GM19397 (cell line): ENCODE measurements around the gene LPAR3.

ENCODE experiments used
- ATAC-seq: cut with Tn5 transposase; IDR thresholded peaks from one replicate; pipeline ENCODE4 v1.9.1; 2021; ENCODE audit warnings: mild to moderate bottlenecking, moderate library complexity; ENCODE audit not compliant: unreplicated experiment

Gene LPAR3

DNA sequence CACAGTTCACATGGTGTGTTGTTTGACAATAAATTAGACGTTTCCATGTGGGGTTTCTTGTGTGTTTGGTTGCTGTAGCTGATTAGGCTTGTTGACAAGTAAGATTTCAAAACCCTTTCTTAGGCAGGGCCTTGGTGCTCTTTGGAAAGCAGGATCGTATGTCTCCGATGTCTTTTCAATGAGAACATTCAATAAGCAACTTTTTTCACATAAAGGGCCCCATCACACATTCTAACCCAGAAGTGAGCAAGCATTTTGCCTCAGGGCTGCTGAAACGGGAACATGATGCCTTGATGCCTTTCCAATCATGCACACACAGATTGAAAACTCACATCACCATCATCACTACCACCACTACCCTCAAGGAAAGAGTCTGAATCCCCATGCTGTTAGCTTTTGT, 33.1 kb downstream of the LPAR3 start:
- ATAC-seq = no peak

DNA sequence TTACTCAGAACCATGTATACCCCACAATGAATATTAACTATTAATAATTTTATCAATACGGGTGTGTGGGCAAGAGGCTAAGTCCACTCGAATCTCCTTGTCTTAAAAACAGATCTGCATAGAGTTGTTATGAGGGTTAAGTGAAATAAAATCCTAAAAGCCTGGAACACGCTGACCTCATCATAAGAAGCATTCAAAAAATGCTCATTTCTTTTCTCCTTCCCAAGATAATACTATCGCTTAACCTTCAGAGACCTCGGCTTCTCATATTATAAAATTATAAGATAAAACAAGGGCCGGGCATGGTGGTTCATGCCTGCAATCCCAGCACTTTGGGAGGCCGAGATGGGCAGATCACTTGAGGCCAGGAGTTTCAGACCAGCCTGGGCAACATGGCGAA, 35.1 kb downstream of the LPAR3 start:
- no peak for ATAC-seq

DNA sequence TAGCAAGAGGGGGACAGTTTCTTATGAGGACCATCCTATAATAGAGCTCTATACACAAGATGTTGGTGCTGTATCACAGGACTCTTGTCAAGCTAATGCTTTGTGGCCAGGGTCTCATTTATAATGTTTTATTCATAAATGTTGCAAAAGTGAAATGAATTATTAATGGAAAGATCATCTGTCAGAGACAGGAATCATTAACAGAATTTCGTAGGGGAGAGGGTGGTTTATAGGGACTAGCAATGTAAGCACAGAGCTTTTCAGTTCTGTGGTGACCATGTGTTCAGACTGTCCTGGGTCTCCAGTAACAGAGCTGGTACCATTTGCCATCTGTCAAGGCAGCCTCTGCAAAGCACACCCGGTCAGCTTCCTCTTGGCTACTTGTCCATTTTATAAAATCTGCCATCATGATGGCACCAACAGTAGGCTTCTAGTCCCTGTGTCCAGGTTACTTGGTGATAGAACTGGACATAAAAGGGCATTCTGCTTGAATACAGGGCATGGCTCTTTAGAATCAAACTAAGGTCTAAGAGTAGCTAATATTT, 36.2 kb downstream of the LPAR3 start:
- ATAC-seq = no peak

DNA sequence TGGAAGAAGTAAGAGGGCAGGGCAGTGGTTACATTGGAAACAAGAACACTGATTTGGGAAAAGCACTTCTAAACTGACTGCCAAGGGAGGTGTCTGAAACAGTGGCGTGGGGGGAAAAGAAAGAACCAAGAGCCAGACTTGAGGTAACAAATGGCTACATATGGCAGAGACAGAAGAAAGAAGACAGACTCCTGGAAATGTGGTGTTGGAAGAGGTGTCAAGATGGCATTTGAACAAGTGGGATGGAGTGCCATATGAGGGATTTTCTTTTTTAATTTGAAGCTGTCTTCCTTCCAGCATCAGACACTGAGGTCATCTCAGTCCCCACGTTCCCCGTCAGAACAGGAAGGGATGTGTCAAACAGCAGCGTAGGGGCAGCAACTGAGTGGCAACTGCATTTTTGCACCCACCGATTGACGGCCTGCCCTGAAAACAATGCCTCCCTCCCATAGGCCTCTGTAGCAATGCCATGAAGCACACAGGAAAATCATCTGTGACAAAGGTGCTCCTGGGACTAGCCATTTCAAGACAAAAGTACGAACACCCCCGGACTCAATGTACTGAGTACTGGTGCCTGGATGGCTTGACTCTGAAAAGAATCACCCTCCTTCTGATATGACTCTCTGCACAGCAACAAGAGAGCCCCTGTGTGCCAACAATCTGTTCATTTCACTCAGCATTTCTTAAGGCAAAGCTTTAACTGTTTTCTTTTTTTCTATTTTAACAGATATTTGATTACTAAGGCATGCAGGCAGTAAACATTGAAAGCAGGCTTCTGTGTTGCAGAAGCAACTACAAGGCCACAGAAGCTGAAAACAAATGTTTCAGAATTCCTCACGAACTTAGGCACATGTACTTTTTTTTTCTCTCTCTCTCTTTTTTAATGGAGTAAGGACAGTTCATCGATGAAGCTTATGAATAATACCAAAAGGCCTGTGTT, 37.0 kb downstream of the LPAR3 start:
- no peak for ATAC-seq

DNA sequence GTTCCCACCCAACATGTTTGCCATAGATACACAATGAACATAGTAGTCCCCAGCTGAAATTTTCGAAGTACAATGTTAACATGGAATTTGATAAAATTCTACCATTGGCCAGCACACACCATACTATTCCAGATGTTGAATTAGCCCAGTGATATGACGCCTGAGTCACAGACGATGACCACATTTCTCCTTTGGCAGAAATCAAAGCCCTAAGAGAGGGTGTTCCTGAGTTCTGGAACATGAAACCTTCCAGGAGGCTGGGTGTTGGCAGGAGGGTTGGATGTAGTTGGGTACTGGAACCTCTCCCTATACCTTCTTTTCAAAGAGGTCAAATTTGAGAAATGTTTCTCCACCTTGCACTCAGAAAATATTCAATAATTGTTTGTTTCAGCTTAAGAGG, 37.8 kb downstream of the LPAR3 start:
- ATAC-seq = no peak

DNA sequence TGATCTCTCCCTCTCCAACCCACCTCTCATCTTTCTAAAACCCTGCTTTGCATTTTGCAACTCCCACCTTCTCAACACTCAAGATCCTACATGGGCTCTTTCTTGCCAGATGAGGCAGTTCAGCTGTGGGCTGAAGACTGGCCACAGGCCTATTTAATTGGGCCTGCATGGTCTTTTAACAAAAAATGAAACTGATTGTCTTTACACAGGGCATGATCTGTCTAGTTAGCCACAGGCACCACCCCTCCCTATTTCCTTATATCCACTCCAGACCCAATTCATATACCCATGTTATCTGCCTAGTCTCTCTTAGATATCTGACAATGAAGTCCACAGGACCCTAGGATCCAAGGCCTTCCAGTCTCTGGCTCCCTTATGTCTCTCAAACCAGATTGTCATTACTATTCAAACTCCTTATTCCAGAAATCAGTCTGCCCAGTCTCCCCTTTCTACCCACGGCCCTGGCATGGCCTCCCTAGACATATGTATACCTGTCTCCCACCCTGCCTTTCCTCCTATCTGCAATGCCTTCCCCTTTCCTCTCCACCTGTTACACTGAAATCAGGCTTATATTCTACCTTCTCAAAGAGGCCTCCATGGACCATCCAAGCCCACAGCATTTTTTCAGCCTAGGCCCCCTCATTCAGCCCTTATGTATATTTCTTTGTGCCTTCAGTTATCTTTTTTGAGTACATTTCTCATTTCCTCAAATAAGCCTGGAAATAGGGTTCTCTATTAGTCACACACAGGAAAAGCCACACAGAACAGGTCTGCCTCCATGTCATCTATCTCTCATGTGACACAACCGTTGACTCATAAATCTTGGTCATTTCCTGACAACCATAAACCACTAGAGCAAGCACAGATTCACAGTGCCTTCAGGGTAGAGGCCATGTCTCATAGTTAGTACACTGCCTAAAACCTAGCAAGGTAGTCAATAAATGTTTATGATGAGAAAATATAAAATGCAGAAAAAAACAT, 39.0 kb downstream of the LPAR3 start:
- peak; percentile 85 for ATAC-seq

DNA sequence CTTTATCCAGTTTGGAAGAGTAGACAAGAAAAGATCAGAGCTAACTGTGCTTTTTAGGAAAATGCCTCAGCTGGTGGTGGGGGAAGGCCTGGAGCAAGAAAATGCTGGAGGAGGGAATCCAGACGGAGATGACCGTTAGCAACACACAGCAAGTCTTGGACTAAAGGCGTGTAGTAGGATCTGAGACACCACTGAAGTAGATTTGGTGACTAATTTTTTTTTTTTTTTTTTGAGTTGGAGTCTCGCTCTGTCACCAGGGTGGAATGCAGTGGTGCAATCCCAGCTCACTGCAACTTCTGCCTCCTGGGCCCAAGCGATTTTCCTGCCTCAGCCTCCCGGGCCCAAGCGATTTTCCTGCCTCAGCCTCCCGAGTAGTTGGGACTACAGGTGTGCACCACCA, 41.2 kb downstream of the LPAR3 start:
- no peak for ATAC-seq

DNA sequence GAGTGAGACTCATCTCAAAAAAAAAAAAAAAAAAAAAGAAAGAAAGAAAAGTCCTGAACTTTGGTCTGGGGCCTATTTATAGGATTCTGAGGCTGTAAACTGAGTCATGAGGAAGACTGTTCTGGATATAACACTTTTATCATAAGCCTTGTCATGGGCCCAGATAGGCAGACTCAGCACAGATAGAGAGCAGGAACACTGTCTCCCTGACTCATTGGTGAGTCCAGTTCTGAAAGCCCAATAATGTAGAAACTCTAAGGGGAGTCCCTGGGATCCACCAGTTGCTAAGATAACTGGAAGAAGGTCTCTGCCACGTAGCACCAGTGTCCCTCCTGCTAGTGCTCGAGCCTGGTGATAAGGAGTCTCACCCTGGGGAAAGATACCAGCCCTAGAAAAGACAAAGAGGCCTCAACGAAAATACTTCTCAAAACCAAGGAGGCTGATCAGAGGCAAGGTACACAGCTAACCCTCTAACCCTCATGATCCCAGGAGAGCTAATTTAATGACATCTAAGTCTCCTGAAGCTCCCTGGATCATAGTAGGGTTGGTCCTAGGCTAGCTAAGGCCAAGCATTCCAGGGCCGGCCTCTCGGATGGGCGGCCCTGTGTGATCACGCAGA, 43.5 kb downstream of the LPAR3 start:
- ATAC-seq = no peak

DNA sequence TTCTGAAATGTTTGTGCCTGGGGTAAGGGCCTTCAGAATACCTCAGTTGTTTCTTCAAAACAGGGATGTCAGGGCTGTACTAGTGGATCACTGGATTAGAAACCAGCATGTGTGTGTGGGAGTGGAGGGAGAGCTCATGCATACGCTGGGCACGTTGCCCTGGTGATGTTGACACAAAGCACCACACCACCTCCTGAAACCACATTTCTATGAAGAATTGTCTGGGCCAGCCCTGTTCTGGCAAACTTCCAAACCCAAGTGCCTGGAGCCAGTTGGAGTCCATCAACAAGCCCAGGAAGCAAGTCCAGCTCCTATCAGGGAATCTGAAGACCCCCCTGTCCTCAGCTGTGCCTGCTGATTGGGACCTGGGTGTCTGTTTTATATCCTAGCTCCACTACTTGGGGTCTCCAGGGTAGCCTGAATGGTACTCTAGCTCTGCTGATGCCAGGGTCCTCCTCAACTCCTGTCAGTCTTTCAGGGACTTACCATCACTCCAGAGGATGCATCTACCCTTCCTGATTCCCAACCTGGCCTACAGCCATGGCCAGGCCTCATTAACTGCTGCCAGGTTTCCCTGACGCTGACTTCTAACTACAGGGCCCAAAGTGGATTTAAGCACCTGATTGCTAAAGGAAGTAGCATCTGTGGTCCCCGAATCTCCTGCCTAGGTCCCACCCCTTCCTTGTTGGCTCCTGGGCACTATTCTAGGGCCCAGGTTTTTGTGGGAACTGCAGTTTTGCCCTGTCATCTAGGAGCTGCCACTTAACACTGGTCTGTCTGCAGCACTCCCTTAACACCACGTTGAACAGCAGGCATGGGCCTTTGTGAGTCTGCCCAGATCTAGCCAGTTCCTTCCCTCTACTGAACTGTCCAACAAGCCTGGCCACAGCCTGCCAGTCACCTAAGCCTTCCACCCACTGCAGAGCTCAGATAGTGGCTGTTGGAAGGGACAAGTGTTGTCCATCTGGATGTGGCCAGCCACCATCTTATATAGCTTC, 45.5 kb downstream of the LPAR3 start:
- no peak for ATAC-seq

DNA sequence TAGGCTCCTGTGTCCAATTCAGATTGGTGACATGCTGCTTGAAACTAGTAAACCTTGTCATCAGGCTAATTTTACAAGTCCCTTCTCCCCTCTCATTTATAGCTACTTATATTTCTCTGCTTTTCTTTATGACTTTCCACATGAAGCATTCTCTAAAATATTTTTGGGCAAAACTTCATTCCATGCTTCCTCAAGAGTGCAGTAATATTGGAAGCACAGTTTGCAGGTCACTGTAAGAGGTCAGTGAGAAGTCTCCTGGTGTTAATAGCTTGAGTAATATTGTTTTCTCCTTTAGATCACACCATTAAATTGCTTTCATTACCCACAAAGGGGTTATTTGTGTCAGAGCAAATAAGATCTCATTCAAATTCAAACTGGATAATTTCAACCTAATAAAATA, 46.6 kb downstream of the LPAR3 start:
- ATAC-seq = no peak

DNA sequence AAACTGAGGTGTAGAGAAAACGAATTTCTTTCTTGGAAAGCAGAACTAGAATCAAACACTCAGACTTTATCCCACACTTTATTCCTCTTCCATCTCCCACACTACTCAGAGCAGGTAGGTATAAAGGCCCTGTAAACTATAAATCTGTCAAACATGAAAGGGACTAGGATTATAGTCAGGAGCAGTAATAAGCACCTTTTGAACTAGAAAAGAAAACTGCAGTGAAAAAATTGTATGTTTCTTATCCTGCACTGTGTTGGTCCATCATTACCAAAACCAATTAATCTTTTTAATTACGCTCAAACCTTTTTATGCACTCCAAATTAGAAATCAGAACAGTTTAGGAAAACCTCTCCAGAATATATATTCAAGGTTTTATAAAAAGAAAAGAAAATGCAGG, 47.6 kb downstream of the LPAR3 start:
- no peak for ATAC-seq

DNA sequence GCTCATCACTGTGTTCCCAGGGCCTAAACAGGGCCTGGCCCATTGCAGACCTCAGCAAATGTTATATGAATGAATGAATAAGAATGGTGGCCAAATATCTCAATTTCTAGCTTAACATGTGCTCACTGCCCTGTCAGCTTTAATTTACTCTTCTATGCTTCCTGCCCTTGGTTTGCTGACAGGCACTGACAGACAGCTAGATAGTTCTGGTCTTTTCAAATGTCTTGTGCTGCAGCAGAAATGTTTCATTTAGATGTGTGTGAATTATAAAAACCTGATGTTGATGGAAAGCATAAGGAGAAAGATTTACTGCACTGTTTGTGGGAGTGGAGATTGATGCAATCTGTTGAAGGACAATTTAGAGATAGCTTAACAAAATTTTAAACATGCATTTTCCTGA, 48.9 kb downstream of the LPAR3 start:
- no peak for ATAC-seq

DNA sequence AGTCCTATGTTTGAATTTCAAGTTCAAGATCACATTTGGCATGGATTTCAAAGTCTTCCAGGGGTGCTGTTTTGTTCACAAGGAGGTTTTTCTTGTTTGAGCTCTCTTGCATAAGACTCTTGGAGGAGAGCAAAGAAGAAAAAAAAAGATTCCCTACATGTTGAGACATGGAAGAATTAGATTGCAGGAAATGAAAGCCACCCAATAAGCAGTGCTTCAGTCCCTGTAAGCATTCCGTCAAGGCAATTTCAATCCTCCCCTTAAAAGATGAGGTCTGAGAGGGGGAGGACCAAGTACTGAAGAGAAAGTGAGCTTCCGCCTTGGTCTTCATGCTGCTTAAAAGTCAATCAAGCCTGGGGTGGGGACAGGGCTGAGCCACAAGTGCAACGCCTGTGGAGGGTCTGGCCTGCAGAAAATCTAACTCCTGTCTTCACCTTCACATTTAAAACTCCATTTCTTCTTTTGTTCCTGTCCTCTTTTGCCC, 50.2 kb downstream of the LPAR3 start:
- ATAC-seq = no peak

DNA sequence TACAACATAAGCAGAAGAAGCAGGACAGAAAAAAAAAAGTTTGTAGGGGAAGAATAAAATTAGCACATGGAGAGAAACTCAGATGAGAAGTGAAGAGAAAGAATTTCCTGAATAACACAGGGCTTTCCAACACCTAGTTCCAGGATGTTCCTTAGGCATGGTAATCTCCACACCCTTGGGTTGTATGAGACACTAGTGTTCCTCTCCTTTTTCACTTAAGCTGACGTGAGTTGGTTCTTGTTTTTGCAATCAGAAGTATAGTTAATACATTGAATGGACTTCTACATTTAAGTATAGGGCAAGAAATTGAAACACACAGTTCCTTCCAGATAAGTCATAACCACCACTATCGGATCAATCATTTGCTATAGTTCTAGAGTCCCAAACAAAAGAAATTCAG, 51.0 kb downstream of the LPAR3 start:
- ATAC-seq = no peak

DNA sequence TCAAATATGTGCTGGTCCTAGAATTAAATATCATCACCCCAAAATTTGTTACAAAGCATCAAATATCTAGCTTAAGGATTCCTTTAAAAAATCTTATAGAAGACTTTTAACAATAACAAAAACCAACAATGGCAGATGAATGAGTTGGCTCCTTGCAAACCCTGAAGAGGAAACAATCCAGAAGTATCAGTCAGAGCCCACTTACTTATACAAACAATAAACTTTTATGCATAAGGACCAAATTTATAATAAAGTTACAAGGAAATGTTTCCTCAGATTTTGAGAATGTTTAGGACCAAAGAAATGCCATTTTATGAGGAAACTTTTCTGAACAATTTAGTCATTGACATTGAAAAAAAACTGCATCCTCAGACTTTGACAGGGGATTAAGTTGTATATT, 52.7 kb downstream of the LPAR3 start:
- no peak for ATAC-seq

DNA sequence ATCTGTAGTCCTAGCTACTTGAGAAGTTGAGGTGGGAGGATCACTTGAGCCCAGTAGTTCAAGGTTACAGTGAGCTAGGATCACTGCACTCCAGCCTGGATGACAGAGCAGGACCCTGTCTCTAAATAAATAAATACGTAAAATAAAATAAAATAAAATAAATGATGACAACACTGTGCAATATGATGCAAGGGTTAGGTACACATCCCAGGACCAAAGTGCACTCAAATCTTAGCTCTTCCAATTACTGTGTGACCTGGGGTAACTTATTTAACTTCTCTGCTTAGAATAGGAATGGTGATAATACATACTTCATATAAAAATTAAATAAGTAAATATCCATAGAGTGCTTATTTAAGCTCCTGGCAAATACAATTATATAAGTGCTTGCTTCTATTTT, 53.5 kb downstream of the LPAR3 start:
- ATAC-seq = no peak

DNA sequence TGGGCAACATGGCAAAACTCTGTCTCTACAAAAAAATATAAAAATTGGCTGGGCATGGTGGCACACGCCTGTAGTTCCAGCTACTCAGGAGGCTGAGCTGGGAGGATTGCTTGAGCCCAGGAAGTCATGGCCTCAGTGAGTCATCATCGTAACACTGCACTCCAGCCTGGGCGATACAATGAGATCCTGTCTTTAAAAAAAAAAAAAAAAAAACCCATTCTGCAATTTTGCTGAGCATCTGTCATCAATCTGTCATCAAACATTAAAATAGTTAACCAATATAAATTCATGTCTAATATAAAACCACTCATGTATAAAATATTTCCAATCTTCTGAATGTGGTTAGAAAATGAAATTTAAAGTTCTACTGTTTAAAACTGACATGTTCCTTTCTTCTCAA, 56.9 kb downstream of the LPAR3 start:
- ATAC-seq = no peak

DNA sequence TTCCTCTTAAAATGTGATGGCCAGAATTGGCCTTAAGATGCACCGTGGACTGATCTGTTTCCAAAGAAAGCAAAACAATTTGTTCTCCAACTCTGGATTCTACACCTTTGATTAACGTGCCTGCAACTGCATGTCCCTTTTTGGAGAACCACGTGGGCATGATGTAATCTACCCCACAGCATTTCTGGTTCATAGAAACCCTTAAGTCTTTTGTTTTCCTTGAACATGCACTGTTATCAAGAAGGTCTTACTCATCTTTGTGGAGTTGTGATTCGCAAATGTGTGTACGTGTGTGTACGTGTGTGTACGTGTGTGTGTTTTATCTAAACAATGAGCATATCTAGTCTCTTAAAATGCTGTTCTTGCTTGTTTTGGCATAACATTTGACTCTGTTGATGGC, 57.8 kb downstream of the LPAR3 start:
- no peak for ATAC-seq

DNA sequence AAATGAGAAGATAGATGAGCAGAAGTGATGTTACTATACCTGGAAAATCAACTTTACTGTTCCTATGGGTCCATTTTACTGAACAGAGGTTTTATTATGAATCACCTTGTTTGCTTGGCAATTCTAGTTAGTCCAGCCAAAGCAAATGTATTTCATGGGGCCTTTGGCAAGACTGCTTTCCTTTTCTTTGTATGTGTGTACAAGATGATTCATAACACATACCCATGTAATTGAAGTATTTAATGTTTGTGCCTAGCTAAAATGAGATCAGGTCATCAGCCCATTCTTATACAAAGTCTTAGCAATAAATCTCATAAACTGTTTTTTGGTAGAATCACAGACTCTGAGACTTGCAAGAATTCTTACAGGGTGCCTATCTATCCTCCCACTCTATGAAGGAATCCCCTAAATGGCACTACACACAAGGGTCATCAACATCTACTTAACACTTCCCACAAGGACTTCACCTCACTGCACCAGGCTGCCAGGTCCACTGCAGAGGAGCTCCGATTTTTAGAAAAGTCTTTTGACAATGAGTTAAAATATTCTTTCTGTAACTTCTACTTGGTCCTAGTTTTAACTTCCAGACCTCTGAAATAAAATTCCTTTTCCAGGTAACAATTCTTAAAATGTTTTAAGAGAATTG, 58.5 kb downstream of the LPAR3 start:
- no peak for ATAC-seq
